BJ (cell line): ENCODE results near the gene TMC6. TPM values are rescaled to one million over a fixed set of nuclear protein-coding genes. Genes with fewer than 3 reads are reported as not detected.

Source experiments
- CTCF ChIA-PET: fragments of 350-600 bp; formaldehyde crosslinking; extraction: SDS; loops from one replicate; lab custom pipeline; 2021; ENCODE audit warnings: antibody characterized with exemption, inconsistent platforms; lab: Yijun Ruan, JAX
- POLR2A ChIA-PET: fragments of 300-600 bp; sonication (Branson Sonifier 250); formaldehyde crosslinking; extraction: SDS; loops from one replicate; lab custom pipeline; 2021; ENCODE audit warnings: antibody characterized with exemption; lab: Charles Lee
- DNase-seq: peaks from one replicate; pipeline ENCODE4 v3.0.0-alpha.2; 2011; ENCODE audit warnings: low read depth
- H3K27me3 ChIP-seq: 2 replicates; pipeline ENCODE4 v1.6.0; 2011; ENCODE audit warnings: low read length; ENCODE audit not compliant: control insufficient read depth, insufficient read depth
- H3K36me3 ChIP-seq: 2 replicates; pipeline ENCODE4 v1.5.1; 2011; ENCODE audit warnings: low read length; ENCODE audit not compliant: control insufficient read depth, insufficient read depth
- H3K4me3 ChIP-seq: 2 replicates; pipeline ENCODE4 v1.5.1; 2011; ENCODE audit warnings: low read depth, mild to moderate bottlenecking, control low read depth, low read length
- polyA plus RNA-seq: library from polyadenylated mRNA; depleted of rRNA; stranded (reverse); fragments of >200 nt; gene quantifications from 2 replicates; pipeline ENCODE4 v1.2.3, GENCODE V29; 2011
- TF ChIP-seq, protein P1 (sequence below): IDR thresholded peaks from 2 replicates; pipeline ENCODE4 v1.5.1; 2011; ENCODE audit warnings: low read depth, mild to moderate bottlenecking, control low read depth, inconsistent platforms, low read length, moderate library complexity; ENCODE audit not compliant: insufficient read depth

The TMC6 gene
- polyA plus RNA-seq, 1 experiment = 0.26 TPM

DNA sequence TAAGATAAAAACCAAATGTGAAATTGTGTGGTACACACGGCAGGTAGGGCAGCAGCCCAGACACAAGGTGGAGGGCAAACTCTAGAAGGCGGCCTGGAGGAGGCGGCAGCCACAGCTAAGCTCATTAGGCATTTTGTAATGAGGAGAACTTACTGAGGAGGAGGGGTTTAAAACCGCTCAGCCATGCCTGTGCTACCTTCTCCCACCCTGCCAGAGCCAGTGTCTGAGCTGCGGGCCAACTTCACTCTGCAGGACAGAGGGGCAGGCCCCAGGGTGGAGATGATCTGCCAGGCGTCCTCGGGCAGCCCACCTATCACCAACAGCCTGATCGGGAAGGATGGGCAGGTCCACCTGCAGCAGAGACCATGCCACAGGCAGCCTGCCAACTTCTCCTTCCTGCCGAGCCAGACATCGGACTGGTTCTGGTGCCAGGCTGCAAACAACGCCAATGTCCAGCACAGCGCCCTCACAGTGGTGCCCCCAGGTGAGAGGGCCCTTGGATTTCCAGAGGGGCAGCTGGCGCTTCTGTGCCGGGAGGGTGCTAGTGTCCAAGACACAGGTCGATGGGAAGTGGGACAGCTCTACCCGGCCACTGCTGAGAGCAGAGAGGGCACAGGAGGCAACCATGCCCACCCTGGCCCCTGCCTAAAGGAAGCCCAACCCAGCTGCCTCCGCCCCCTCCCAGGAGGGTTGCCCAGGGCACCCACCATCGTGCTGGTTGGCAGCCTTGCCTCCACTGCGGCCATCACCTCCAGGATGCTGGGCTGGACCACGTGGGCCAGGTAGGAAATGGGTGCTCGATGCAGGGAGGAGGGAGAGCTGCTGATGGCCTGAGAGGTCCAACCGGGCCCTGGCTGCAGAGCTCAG is 35.6 kb upstream of the TMC6 start:
- TF ChIP-seq, protein P1, sequence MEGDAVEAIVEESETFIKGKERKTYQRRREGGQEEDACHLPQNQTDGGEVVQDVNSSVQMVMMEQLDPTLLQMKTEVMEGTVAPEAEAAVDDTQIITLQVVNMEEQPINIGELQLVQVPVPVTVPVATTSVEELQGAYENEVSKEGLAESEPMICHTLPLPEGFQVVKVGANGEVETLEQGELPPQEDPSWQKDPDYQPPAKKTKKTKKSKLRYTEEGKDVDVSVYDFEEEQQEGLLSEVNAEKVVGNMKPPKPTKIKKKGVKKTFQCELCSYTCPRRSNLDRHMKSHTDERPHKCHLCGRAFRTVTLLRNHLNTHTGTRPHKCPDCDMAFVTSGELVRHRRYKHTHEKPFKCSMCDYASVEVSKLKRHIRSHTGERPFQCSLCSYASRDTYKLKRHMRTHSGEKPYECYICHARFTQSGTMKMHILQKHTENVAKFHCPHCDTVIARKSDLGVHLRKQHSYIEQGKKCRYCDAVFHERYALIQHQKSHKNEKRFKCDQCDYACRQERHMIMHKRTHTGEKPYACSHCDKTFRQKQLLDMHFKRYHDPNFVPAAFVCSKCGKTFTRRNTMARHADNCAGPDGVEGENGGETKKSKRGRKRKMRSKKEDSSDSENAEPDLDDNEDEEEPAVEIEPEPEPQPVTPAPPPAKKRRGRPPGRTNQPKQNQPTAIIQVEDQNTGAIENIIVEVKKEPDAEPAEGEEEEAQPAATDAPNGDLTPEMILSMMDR = no peak
- Histone ChIP-seq H3K27me3 (no peaks in the 10 kb centered on the region), H3K36me3 (no peaks in the 10 kb centered on the region), H3K4me3 (no peak overlapping the region)
- CTCF ChIA-PET = no interaction called here
- no peak for DNase-seq
- POLR2A ChIA-PET = no interaction called here

DNA sequence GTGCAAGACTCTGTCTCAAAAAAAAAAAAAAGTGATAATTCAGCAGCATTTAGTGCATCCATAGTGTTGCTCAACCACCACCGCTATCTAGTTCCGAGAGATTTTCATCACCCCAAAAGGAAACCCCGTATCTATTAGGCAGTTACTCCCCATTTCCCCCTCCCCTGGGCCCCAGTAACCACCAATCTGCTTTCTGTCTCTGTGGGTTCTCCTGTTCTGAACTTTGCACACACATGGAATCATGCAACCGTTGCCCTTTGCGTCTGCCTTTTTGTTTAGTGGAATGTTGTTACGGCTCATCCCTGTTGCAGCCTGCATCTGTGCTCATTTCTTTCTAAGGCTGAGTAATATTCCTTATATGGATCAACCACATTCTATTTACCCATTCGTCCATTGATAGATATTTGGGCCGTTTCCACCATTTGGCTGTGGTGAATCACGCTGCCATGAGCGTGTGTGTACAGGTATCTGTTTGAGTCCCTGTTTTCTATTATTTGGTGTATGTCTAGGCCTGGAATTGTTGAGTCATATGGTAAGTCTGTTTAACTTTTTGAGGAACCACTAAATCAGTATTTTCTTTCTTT is 31.1 kb upstream of the TMC6 start:
- Histone ChIP-seq H3K36me3 (no peaks in the 10 kb centered on the region), H3K4me3 (no peak overlapping the region), H3K27me3 (no peaks in the 10 kb centered on the region)
- TF ChIP-seq, protein P1 = no peak
- ChIA-PET CTCF (interaction anchor here (1.3 kb wide), 1 partner anchor 50 kb away, joined by 3 read pairs; no protein-coding TSS in a partner anchor), POLR2A (no interaction called here)
- DNase-seq = no peak

DNA sequence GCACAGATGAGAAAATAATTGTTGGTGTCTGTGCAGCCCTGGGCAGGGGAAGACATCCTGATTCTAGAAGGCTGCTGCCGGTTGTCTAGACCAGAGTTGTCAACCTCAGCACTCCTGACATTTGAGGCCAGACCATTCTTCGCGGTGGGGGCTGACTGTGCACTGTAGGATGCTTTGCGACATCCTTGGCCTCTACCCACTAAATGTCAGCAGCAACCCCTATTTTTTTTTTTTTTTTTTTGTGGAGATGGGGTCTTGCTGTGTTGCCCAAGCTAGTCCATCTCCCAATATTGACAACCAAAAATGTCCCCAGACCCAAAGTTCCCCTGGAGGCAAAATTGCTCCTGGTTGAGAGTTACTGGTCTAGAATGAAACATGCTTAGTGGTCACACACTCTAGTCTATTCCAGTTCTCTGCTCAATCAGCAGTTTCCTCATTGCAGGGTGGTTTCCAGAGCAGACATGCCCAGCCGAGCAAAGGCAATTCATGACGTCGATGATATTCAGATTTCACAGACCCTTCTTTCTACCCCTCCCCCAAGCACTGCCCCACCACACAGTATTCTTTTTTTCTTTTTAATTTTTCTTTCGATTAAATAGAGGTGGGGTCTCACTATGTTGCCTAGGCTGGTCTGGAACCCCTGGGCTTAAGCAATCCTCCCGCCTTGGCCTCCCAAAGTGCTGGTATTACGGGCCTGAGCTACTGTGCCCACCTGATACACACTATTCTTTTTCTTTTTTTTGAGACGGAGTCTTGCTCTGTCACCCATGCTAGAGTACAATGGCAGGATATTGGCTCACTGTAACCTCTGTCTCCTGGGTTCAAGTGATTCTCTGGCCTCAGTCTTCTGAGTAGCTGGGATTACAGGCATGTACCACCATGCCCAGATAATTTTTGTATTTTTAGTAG is 26.6 kb upstream of the TMC6 start:
- POLR2A ChIA-PET = no interaction called here
- TF ChIP-seq, protein P1 = no peak
- CTCF ChIA-PET = interaction anchor here (0.6 kb wide), 1 partner anchor 48 kb away, joined by 3 read pairs; no protein-coding TSS in a partner anchor
- no peak for DNase-seq
- no peaks in the 10 kb centered on the region for H3K27me3 ChIP-seq
- H3K36me3 ChIP-seq = no peaks in the 10 kb centered on the region
- H3K4me3 ChIP-seq = no peak overlapping the region

DNA sequence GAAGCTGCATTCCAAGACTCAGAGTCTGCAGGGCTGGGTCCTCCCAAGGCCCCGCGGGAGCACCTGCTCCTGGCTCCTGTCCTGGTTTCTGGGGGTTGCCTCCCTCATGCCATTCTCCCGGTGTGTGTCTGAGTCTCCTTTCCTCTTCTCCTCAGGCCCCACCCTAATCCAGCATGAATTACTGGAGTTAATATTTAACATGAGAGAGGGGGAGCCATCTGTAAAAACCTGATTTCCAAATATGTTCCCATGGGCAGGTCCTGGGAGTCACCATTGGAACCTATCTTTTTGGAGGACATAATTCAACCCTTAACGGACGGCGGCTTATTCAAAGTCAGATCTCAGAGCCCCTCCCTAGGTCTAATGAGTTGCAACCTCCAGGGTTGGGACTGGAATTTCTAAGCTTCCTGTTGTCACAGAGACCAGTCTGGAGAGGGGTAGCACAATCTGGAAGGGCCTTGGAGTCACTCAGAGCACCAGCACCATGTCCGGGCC is 23.0 kb upstream of the TMC6 start:
- ChIA-PET CTCF (no interaction called here), POLR2A (no interaction called here)

More for the DNA sequence above, 23.0 kb upstream of the TMC6 start:
- H3K36me3 ChIP-seq = no peaks in the 10 kb centered on the region
- H3K27me3 ChIP-seq = no peaks in the 10 kb centered on the region; the same call in 1 of the 2 replicates
- no peak for DNase-seq
- no peak overlapping the region for H3K4me3 ChIP-seq
- TF ChIP-seq, protein P1 = no peak
